Ammon's horn (tissue), 1 donor: Measurements from ENCODE around the gene ATF6B.
"Not testable (repeated sequence)": the region's sequence is repeated elsewhere in the genome, so short reads cannot be mapped to it uniquely, and the experiment has no call there.

Experiments used
- DNase-seq: peaks from one replicate; pipeline ENCODE4 v3.0.0-alpha.2; 2016; ENCODE audit warnings: low spot score

Gene ATF6B

DNA sequence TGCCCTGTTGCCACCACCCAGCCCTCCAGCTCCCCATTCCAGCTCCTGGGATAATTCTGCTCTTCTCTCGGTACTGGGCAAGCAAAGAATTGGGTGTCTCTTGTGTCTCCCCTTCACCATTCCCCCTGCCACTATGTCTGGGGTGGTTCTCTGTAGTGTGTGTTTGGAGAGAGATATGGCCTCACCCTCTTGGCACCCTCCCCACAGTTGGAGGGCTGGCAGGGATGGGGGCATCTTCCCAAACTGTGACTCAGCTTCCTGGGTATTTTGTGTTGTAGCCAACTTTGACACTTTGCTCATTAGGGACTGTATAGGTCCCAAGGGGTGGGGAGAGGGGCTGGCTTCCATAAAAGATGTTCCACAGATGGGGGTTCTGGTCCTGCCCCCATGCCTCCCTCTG is 20.6 kb downstream of the ATF6B start:
- DNase-seq: no peak

DNA sequence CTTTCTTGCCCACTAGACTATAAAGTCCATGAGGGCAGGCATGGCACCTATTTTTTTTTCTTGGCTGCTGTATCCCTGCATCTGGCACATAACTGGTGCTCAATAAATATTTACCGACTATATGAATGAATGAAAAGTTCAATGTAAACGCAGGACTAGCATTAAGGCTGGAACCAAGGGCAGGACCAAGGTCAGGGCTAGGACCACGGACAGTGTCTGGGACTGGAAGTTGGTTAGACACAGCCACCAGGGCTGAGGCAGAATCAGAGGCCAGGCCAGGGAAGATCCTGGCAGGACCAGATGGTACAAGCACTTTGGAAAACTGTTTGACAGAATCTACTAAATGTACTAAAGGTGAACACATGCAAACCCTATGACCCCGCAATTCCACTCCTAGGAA is 22.6 kb downstream of the ATF6B start:
- no peak for DNase-seq

DNA sequence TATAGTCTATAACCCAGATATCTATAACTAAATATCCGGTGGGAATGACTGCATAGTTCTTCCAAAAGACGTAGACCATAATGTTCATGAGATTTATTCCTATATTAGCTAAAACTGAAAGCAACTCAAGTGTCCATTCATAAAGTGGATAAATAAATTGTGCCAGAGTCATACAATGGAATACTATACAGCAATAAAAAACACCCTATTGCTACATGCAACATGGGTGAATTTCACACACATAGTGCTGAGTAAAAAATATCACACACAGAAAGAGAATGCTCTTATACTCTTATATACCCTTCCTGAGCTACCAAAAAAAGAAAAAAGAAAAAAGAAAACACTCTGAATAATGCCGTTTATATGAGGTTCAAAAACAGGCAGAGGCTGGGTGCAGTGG is 25.8 kb downstream of the ATF6B start:
- no peak for DNase-seq

DNA sequence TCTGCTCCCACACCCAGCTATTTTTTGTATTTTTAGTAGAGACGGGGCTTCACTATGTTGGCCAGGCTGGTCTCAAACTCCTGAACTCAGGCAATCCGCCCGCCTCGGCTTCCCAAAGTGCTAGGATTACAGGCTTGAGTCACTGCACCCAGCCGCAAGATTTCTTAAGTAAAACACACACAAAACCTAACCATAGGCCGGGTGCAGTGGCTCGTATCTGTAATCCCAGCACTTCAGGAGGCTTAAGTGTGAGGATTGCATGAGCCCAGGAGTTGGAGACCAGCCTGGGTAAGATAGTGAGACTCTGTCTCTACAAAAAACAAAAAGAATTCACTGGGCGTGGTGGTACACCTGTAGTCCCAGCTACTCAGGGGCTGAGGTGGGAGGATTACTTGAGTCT is 27.8 kb downstream of the ATF6B start:
- DNase-seq: not testable (repeated sequence)

DNA sequence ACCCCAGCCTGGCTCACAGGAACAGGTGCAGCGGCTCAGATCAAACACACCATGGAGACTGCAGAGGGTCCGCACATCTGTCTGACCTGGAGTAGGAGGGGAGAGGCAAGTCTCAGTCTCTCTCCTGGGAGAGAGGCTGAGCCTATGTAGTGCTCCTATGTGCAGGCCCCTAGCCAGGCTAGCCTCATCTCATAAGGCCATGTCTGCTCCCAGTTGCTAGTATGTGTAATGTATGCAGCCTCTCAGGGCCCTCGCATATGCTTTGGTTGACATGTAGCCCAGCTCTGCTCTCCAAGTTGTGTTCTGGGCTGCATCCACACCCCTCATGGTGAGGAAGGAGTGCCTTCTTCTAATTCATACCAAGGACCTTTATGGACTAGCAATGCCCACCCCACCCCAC is 30.7 kb downstream of the ATF6B start:
- no peak for DNase-seq

DNA sequence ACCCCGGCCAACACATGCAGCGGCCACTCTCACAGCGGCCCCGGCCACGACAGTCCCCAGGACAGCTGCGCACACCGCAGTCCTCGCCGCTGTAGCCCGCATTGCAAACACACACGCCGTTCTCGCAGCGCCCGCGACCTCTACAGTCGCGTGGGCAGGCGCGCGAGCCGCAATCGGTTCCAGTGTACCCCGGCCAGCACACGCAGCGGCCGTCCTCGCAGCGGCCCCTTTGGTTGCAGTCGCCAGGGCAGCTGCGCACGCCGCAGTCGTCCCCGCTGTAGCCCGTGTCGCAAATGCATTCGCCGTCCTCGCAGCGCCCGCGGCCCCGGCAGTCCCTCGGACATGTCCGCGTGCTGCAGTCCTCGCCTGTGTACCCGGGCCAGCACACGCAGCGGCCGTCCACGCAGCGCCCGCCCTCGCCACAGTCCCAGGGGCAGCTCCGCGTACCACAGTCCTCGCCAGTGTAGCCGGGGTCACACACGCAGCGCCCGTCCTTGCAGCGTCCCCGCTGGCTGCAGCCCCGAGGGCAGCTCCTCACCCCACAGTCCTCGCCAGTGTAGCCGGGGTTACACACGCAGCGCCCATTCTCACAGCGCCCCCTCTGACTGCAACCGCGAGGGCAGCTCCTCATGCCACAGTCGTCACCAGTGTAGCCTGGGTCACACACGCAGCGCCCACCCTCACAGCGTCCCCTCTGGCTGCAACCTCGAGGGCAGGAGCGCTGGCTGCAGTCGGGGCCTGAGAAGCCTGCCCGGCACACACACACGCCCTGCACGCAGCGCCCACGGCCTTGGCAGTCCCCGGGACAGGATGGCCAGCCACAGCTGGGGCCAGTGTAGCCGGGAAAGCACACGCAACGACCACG is 31.4 kb downstream of the ATF6B start:
- DNase-seq: no peak

DNA sequence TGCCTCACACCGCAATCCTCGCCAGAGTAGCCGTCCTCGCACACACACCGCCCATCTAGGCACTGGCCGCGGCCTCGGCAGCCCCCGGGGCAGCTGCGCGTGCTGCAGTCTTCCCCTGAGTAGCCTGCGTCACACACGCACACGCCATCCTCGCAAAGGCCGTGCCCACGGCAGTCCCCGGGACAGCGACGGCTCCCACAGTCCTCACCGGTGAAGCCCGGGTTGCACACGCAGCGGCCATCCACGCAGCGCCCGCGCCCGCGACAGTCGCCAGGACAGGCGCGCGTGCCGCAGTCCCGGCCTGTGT is 32.0 kb downstream of the ATF6B start:
- DNase-seq: no peak

DNA sequence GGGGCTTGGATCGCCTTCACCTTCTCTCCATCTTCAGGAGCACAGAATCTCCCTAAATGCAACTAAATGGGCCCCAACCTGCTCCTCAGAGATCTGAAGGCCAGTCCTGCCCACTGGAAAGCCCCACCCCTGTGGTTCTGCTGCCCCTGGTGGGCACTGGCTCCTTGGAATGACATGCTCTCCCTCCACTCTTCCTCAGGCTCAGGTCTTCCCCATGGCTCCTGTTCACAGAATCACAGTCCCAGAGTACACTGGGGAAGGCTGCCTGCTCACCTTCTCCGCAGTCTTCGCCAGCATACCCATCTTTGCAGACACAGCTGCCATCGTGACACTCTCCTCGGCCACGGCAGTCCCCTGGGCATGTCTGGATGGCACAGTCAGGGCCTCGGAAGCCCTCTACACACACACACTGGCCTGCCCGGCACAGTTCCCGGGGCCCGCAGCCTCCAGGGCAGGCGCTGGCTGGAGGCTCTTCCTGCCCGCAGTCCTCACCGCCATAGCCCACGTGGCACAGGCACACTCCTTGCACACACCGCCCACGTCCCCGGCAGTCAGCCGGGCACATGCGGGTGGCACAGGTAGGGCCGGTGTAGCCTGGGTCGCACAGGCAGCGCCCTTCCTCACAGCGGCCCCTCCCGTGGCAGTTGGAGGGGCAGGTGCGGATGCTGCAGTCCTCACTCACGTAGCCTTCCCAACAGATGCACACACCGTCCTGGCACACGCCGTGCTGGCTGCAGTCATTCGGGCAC is 32.5 kb downstream of the ATF6B start:
- no peak for DNase-seq

DNA sequence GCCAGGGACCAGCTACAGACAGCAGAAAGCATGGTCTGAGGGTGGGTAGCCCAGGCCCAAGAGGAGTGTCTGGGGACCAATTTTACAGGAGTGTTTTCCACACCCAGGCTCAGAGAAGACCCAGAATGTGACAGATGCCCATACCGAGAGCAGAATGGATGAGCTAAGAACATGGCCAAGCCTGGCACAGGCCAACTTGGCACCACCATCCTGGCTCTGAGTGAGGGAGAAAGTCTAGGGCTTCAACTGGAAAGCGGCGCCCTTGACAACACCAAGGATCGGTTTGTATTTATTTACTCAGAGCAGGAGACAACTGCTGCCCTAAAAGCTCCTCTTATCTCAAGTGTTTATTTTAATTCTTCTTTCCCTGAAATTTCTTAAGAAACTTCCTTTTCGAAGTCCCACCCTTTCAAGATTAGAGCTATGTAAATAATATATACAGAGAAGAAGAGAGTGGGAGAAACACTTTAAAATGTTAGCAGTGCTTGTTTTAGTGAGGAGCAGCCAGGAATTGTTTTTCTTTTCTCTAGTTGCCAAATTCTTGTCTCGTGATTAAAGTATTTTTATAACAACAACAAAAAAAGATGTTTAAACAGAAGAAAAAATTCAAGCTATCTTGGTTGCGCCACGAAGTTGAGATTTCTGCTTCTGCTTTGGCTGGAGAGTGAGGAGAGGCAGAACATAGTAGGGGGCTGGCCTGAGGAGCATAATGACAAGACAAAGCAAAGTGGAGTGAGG is 35.1 kb downstream of the ATF6B start:
- DNase-seq: peak; percentile 64

DNA sequence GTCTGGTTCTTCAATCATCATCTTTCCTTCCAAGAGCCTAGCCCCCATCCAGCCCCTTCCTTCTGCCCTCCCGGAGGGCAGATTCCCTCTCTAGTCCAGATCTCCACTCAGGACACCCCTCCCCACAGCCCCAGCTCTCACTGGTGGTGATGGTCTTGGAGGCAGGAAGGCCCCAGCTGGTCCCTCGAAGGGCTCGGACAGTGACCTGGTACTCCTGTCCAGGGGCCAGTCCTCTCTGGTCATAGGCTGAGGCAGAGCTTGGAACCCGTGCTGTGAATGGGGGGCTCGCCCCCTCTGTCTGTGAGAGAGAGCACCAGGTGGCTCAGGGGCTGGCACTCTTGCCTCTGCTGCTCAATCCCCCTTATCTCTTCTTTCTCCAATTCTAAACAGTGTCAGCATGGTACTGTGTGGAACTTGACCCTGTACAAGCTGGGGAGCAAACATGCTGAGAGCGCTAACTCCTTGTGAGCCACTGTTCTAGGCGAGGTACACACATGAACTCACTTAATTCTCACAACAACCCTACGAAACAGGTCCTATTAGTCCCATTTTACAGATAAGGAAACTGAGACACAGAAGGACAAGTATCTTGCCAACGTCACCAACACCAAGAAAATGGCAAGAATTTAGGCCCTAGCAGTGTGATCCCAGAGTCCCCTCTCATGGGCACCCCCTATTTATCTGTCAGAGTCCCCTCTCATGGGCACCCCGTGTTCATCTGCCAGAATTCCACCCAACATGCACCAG is 38.8 kb downstream of the ATF6B start:
- DNase-seq: no peak

DNA sequence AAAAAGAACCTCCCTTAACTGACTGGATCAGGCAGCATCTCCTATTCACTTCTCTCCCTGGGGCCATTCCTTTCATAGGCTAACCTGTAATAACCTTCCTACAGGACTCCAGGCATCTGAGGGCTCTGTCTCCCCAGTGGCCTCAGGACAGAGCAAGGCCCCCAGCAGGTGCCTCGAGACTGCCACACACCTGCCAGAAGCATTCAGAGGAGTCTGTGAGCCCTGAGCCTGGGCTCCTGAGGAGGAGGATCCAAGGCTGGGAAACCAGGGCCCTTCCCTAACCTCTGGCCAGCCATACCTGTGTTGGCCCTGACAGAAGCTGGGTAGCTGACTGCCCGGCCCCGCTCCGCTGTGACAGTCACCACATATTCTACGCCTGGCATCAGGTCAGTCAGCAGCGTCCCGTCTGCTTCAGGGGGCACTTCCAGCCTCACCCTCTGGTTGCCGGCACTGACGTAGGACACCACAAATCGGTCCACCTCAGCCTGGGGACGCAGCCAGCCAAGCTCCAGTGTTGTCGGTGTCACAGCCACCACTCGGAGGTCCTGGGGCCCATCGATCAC is 39.5 kb downstream of the ATF6B start:
- DNase-seq: no peak

DNA sequence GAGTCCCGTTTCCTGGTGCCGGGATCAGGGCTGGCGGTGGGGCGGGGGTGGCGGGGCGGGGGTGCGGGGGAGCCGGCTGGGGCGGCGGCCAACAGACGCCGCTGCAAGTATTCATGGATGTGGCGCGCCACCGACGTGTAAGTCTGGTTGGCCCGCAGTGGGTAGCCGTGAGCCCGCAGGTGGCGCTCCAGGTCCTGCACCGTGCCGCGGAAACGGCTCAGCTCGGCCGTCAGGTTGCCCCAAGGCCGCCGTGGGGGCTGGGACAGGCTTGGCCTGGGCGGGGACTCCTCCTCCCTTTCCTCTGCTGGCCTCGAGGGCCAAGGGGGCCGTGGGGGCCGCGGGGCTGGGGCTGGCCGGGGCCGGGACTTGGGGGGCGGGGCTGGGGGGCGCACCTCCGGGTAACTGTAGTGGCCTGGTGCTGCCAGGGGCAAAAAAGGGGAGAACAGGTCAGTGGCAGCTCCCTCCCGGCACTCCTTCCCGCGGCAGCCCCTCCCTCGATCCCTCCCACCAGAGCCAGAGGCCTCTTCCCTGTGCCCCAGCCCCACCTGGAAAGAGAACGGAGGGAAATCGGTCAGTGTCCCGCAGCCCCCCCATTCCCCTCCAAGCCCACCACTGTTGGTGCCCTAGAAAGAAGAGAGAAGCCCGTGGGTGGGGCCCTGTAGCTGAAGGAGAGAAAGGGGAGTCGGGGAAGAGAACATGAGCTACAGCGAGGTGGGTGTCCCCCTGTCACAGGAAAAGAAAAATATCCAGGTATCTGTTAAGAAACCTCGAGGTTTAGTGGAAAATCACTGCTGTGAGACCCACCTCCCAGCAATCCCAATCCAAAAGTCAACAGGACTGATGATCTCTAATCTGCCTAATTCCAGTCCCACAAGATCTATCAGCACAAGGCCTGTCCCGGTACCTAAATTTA is 40.2 kb downstream of the ATF6B start:
- peak; percentile 43 for DNase-seq

DNA sequence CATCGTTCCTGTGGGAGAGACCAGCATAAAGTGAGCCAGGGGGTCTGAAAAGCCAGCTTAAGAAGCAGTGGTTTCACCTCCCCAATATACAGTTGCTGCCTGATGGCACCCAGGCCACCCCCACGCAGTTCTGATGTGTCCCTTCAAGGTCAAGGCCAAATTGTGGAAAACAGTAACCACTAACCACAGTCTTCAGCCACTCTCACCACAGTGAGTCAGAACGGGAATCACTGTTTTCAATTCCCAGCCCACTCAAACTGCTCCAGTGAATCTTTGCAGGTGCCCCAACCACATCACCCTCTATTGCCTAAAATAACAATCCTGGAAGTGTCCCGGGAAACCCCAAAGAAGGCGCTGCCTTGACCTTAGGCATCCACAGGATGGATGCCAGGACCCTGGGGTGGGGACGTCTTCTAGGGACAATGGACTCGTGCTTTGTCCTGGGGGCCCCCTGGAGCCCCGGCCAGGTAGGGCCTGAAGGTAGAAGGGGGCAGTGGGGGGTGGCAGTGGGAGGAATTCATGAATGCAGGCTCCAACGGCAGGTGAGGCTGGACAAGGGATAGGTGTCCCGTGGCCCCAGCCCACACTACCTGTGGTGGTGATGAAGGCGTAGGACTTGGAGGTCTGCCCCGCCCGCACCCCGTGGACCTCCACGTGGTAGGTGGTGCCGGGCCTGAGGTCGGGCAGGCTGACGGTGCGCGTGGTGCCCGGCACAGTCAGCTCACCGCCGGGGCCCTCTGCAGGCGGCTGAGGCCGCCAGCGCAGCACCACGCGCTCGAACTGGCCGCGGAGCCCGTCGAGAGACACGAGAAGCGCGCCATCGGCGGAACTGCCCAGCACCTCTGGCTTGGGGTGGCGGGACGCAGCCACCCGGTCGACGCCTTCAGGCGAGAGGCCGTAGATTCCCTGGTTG is 41.1 kb downstream of the ATF6B start:
- DNase-seq: no peak

DNA sequence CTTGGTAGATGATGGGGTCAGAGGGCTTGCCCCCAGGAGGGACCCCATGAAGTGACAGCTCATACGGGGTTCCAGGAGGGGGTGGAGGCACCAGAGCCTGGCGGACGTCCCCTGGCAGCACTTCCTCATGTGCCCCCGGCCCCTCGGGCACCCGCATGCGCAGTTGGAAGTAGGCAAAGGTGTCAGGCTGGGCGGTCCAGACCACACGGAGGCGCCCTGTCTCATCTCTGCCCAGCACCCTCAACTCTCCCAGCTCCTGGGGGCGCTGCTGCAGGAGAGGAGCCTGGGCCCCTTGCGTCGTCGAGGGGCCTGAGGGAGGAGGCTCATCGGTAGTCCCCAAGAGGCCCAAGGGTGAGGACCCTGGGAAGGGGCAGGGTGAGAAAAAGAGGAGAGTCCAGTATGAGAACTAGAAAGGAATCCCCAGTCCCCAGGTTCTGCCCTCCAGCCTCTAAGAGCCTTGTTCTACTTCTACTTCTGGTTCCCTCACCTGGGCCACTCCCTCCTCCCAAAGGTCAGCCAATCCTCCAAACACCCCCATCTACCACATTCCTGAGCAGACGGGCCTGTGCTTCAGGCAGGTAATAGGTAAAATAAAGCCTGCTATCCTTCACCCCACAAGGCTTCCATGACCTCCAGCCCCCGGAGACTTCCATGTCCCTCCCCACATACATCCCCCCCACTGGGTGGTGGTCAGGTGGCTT is 42.1 kb downstream of the ATF6B start:
- no peak for DNase-seq

DNA sequence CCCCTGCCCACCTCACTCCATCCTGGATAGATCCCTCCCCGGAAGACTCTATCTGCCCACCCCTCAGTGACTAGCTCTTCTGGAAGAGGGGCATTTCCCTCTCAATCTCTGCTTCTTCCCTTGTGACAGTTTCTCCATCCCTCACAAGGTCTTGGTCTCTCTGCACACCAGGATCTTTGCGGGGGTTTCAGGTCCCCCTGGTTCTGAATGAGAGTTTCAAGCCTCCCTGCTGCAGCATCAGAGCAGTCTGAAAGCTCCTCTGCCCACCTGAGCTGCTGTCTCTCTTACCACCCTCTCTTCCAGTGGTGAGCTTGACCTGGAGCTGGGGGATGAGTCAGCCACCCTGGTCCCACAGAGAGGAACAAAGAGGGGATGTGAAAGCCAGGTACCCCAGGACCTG is 43.3 kb downstream of the ATF6B start:
- no peak for DNase-seq

DNA sequence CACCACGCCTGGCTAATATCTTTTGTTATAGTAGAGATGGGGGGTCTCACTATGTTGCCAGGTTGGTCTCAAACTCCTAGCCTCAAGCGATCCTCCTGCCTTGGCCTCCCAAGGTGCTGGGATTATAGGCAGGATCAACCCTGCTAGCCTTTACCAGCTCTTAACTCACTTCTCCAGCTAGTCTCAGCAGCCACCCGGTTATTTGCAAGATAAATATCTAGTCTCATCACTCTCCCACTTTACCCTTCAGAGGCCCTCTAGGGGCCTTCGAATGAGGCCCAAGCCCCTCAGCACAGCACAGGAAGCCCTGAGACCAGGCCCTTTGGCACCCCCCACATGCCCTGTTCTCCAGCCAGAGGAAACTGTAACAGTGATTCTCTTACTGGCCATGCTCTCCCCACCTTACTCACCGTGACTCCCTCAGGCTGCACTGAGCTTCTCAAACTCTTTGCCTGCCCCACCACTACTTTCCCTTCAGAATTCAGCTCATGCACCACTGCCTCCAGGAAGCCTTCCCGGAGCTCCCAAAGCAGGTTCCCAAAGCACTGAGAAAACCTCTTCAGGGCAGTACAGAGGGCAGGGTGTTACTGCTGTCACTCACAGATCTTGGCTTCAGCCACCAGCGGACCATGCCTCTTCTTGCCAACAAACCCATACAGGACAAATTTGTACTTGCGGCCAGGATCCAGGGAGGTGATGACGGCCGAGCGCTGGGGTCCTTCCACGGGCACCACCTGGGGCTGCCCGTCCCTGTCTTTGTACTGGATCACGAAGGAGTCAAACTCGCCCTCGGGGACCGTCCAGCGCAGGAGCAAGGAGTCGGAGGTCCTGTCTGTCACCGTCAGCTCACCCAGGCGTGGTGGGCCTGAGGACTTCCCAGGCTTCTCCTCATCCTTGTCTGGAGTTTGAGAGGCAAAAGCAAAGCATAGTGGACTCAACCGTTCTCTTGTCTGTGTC is 44.0 kb downstream of the ATF6B start:
- DNase-seq: no peak

DNA sequence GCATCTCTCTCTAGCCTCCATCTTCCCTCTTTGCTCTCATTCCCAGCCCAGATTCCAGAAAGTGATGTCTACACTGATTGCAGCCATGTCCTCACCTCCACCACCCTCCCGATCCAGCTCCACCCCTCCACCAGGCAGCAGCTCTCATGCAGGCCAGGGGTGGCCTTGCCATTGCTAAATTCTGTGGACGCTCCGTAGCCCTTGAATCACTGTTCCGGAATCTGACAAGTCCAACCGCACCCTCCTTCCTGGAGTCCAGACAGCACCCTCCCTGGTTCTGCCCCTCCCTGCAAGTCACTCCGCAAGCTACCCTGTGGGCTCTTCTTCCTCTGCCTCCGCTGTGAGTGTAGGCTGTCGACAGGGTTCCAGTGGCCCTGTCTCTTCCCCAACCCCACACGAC is 45.1 kb downstream of the ATF6B start:
- DNase-seq: no peak

DNA sequence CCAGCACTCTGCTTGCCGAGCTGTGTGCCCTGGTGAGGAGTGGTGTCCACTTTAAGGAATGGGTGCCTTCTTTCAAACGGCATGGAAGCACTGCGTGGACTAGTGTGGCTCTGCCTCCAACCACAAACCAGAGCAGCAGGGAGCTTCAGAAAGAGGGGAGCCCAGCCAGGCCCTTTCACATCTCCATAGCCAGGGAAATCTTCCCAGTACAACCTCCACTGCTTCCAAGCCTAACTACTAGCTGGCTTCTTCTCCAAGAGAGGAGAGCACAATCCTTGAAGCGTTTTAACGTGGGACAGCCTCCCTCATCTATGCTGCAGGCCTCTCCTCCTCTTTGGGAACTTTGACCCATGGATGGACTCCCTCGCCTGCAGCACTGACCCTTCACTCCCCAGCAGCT is 45.6 kb downstream of the ATF6B start:
- no peak for DNase-seq
